OCI-LY1 (cell line): ENCODE measurements around the gene SLAMF1.

Experiments
- CTCF ChIP-seq: fragments of 200-600 bp; sonication (generic), shearing (Covaris generic); IDR thresholded peaks from 2 replicates; pipeline ENCODE4 v1.5.1; 2017; ENCODE audit warnings: mild to moderate bottlenecking, antibody characterized with exemption, low read length, moderate library complexity, mixed read lengths
- EZH2 ChIP-seq: fragments of 200-600 bp; sonication (generic), shearing (Covaris generic); IDR thresholded peaks from 2 replicates; pipeline ENCODE4 v1.8.0; 2017; ENCODE audit warnings: borderline replicate concordance, mixed run types, mild to moderate bottlenecking, antibody characterized with exemption, low read length, moderate library complexity, mixed read lengths

- TF ChIP-seq CTCF (no peak), EZH2 (no peak)
Measured at GRCh38 chr1:160560045-160560705, 86.7 kb downstream of the SLAMF1 start.
